ENCODE results near the gene SMTNL2.

The SMTNL2 gene

DNA sequence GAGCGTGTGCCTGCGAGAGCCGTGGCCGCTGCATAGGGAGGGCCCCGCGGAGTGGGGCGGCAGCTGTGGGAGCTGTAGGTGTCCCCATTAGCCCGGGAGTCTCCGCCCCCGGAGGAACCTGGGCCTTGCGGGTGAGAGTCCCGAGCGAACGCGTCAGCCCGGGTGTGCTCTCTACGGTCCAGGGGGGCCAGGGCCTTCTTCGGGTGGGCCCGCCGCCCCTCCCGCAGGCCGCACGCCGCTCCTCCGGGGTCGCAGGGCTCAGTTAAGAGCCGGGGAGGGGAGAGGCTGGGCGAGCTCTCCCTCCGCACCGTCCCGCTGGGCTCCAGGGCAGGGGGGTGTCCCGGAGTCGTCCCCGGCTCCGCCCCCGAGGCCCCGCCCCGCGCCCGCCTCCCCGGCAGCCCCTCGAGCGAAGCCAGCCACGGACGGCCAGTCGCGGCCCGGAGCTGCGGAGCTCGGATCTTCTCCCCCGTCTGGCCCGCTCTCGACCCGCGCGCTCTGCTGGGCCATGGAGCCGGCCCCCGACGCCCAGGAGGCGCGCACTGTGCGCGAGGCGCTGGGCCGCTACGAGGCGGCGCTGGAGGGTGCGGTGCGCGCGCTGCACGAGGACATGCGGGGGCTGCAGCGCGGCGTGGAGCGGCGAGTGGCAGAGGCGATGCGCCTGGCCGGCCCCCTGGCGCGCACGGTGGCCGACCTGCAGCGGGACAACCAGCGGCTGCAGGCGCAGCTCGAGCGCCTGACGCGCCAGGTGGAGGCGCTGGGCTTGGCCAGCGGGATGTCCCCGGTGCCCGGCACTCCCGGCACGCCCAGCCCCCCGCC, at the start of gene SMTNL2:
Gene SMTNL2, plus strand, starts transcription at position 429 of the 816 bp plus-strand sequence. Its CDS starts 77 bp downstream, at position 506.
- peak in 1 of 3 donors; percentile 10 for DNase-seq (ENCODE audit: low read depth in 3 of 3, low spot score in 1 of 3)

DNA sequence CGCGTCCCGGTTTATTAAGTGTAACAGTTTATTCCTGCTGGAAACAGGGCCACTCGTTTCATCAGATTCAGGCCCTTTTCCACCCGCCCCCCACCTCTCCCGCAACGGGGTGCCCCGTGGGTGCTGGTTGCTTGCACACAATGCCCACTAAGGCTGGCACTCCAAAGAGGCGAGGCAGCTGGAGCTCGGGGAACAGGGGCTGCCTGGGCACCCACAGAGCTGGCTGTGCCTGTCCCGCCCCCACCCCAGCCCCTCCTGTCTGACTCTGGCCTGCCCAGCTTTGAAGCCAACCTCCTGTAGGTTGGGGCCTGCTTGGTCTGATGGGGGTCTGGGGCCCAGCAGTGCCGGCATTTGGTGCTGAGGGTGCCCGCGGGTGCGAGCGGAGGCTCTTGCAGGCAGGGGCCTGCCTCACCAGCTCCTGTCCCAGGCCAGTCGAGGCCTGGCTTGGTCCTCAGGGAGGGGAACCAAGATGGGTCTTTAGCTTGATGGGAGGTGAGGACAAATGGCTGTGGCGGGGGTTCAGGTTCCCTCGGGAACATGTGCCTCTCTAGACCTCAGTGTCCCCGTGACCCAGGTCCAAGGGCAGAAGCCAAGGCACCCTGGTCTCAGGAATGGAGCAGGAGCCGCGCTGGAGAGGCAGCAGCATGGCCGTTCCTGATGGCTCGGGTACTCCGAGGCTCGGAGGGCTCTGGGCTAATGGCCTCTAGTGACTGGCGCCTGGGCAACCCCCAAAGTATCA, 49.2 kb upstream of the SMTNL2 start:
- DNase-seq (ENCODE audit: low read depth in 3 of 3, low spot score in 1 of 3): no peak

DNA sequence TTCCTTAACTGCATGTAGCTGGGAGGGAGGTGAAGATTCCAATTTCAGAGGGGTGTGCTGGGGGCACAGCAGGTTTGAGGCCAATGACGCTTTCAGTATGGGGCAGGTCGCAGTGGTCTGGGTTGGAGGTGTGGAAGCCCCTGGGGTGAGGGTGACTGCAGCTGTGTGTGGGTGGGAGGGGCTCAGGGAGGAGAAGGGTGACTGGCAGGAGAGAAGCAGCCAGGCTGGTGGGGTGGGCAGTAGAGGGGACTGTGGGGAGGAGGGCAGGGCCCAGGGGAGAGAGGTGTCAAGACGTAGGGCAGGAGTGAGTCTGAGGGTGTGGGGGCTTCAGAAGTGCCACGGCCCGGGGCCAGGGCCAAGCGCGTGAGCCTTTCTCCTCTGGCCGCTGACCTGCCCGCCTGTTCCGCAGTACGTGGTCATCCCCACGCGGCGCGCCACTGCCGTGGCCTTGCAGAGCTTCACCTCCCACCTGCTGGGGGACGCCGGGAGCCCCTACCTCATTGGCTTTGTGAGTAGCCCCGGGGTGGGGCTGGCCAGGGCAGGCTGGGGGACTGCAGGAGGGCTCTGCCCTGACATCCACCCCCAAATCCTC, 48.6 kb upstream of the SMTNL2 start:
- no peak for DNase-seq (ENCODE audit: low read depth in 3 of 3, low spot score in 1 of 3)

DNA sequence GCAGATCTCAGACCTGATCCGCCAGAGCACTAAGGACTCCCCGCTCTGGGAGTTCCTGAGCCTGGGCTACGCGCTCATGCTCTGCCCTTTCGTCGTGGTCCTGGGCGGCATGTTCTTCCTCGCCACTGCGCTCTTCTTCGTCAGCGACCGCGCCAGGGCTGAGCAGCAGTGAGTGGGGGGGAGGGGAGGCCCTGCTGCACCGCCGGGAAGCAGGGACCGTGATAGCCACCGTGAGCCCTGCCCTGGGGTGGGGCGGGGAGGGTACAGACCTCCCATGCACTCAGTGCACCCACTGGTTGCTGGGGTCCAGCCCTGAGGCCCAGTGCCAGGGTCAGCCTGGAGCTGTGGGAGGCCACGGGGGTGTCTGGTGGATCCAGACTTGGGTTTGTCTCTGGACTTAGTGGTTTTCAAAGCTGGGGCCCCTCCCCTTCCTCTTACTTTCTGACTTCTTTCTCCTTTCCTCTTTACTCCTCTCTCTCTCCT, 48.0 kb upstream of the SMTNL2 start:
- DNase-seq (ENCODE audit: low read depth in 3 of 3, low spot score in 1 of 3): no peak

DNA sequence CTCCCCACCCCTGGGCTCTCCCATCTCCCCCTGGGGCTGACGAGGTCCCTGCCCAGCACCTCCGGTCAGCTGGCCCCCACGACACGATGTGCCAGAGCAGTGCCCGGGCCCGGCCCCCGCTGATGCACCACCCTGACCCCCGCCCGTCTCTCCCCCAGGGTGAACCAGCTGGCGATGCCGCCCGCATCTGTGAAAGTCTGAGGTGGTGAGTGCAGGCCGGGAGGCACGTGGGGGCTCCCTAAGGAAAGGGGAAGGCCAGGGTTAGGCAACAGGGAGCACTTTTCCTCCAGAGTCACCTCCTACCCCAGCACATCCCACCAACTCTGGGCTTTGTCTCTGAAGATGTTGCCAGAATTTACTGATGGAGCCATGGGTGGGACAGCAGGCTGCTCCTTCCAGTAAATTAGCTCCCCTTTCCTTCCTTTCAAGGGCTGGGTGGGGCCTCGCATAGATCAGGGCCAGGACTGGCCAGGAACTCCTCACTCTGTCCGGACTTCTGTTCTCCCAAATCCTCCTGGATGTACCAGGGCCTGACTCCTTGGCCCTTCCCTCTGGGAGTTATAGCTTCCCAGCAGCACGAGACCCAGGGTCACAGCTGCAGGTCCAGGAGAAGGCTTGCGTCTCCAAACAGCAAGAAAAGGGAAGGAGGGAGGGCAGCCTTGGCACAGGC, 47.5 kb upstream of the SMTNL2 start:
- no peak for DNase-seq (ENCODE audit: low read depth in 3 of 3, low spot score in 1 of 3)

DNA sequence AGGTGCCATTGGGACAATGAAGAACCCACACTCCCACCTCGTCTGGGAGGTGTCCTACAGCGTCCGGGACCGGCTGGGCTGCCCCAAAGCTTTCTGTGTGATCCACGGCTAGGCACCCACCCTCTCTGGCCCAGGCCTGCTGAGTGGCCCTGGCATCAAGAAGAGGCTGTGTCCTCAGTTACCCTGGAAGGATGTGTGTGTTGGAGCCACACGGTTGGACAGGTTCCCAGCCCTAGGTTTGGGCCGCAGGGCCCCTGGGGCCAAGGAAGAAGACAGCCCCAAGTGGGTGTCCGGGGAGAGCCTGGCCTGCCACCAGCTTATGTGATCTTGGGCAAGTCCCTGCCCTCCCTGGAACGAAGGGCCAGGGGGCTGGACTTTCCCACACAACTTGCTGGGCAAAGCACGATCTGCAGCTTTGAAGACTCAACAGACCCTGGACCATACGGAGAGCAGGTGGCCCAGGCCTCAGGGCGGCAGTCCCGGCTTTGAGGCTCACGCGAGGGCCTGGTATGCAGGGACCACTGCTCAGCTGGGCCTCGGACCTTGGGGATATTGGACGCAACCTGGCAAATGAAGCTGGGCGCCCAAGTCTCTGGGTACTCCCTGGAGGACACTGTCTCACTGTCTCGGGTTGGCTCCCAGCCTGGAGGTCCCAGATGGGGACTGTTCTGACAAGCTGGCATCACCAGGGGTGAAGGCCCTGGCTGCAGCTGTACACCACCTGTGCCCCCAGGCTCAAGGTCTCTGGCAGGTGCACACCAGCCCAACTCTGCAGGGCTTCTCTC, 46.7 kb upstream of the SMTNL2 start:
- DNase-seq (ENCODE audit: low read depth in 3 of 3, low spot score in 1 of 3): no peak

DNA sequence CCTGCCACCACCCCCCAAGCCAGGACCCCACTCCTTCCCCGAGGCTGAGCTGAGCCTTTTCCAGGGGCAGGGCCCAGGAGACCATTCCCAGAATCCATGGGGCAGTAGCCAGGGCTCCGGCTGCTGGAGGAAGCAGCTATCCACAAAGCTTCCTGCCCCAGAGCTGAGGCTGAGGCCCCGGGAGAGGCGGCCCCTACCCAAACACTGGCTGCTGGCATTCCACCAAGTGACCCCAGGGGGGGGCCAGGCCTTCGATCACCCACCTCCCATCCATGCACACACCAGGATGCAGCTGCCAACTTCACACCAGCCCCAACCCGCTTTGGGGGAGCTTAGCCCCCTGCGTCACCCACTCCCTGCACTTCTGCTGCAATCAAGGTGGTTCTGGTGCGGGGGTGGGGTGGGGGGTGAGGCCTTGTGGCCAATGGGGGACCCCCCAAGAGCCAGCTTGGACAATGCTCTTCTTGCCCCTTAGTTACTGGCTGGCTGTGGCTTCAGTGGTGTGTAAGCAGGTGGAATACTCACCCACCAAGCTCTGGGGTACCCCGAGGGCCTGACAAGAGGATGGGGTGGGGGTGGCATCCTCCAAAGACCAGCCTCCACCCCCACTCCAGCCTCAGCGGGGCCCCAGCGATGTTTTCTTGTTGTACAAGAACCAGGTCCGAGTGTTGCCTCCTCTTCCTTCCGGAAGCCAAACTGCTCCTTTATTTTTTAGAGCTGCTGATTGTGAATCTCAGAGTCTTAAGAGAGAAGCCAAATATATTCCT, 45.9 kb upstream of the SMTNL2 start:
- DNase-seq (ENCODE audit: low read depth in 3 of 3, low spot score in 1 of 3): no peak

DNA sequence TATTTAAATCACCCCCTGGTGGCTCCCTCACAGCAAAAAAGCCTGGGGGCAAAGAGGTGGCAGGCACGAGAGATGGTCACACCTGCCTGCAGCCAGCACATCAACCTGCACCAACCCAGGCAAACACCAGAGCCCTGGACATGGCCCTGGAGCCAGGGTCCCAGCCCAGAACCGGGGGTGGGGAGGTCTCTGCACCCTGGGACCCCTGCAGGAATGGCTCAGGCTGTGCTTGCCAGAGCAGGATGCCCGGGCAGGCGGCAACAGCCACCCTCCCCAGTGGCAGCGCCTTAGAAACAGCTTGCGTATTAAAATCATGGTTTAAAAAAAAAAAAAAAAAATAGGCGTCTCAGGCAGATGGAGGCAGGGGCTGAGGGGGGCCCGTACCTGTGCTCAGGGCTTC, 45.3 kb upstream of the SMTNL2 start:
- no peak for DNase-seq (ENCODE audit: low read depth in 3 of 3, low spot score in 1 of 3)

DNA sequence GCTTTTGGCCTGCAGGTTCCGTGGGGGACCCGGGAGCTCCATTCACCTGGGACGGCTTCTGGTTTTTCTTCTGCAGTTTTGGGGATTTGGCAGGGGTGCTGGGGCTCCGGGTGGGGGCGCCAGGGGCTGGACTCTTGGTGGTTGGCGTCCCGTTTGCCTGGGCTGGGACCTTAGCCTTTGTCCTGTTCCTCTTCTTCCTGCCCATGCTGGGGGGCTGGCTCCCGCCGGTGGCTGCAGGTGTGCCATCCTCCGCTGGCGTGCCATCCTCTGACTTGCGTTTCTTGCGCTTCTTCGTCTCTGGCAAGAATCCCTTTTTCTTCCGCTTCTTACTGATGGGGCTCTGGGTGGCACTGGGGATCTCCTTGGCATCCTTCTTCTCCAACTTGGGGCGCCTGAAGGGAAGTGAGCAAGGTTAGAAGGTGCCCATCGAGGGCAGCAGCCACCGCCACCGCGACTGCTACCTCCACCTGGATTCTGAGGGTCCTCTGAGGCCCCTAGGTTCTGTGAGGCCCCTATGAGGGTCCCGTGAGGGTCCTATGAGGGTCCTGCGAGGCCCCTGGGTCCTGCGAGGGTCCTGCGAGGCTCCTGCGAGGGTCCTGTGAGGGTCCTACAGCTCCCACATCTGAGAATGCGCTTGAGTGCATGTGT, 44.6 kb upstream of the SMTNL2 start:
- DNase-seq (ENCODE audit: low read depth in 3 of 3, low spot score in 1 of 3): no peak

DNA sequence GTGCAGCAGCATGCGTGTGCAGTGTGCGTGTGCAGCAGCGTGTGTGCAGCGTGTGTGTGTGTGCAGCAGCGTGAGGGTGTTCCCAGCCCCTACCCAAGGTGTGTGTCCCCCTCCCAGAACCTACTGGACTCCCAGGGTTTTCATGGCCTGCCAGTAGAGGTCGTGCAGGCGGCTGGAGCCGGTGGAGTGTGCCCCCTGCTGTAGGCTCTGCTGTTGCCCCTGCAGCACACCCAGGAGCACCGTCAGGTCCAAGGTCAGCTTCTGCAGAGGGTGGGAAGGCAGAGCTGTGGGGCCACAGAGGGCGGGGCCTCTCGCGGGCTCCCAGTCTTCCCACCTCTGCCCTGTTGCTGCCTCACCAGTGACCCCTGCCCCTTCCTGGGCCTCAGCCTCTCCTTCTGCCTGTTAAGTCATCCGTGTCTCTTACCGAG, 44.1 kb upstream of the SMTNL2 start:
- no peak for DNase-seq (ENCODE audit: low read depth in 3 of 3, low spot score in 1 of 3)

DNA sequence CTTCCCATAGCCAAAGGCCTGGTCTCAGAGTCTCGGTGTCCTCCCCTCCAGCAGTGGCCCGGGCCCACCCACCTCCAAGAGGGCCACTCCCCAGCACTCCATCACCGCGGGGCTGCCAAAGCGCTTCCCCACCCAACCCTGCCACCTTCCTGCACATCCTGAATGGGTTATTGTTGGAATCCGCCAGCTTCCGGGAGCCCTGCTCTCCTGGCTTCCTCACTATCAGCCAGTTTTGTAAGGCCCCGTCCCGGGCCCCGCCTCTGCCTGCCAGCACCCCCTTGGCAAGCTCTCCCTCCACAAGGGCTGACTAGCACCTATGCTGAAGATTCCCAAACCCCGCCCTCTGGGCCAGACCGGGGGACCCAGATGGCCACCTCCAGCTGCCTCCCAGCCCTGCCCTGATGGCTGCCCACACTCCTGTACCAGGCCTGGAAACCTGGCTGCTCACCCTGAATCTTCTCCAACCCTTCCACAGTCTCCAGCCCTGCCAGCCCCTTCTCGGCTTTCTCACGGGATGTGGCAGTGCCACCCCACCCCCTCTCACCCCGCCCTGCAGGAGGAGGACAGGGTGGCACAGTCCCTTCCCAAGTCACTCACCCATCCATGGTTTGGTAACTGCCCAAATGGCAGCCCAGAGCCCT, 43.5 kb upstream of the SMTNL2 start:
- DNase-seq (ENCODE audit: low read depth in 3 of 3, low spot score in 1 of 3): no peak

DNA sequence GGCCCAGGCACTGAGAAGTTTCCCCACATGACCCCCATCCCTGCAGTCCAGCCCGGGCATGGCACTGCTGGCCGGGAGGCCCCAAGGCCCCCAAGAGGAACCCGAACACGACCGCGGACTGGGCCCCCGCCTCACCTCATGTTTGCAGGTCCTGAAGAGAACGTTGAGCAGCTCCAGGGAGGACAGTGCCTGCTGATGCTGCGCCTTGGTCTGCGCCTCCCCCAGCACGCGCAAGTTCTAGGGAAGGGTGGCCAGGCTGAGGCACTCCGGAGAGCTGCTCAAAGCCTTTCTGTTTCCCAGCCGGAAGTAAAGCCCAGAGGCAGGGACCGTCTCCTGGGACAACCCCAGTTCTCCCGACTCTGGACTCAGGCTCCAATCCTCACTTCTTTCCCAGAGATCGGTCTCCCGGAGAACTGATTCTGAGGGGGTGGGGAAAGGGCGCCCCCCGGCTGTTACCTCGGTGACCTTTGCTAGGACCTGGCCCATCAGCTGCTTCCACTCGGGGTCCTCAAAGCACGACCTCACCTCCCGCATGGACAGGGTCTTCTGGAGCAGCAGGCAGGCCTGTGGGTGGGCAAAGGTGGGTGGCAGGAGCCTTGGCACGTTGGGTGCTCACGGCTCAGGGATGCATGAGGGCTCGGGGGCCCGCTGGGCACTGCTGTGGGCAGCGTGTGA, 42.9 kb upstream of the SMTNL2 start:
- DNase-seq (ENCODE audit: low read depth in 3 of 3, low spot score in 1 of 3): no peak

DNA sequence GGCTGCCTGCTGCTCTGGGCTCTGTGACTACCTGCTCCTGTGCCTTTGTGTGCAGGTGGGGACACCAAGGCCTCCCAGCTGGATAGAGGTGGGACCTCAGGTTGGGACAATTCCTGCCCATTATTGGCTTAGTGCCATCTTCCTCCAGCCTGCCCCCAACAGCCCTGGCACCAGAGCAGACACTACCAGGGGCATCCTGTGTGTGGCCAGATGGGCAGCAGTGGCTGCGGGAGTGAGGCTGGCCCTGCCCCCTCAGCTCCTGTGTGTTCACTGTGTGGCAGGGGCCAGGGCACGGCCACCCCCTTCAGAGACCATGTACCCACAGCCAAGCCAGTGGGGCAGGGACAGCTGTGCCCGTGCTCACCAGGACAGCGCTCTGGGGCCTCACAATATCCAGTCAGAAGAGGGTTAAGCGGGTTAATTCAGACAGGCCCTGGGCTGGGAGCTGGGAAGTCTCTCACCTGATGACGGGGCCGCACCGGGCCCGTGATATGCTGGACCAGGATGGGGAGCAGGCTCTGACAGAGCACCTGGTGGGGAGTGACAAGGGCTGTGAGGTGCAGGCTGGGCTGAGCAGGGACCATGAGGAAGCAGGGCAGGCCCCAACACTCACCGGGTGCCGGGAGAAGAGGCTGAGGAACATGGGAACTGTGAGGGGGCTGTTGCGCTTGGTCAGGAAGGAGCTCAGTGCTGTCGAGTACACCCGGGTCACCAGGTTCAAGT, 42.2 kb upstream of the SMTNL2 start:
- no peak for DNase-seq (ENCODE audit: low read depth in 3 of 3, low spot score in 1 of 3)

DNA sequence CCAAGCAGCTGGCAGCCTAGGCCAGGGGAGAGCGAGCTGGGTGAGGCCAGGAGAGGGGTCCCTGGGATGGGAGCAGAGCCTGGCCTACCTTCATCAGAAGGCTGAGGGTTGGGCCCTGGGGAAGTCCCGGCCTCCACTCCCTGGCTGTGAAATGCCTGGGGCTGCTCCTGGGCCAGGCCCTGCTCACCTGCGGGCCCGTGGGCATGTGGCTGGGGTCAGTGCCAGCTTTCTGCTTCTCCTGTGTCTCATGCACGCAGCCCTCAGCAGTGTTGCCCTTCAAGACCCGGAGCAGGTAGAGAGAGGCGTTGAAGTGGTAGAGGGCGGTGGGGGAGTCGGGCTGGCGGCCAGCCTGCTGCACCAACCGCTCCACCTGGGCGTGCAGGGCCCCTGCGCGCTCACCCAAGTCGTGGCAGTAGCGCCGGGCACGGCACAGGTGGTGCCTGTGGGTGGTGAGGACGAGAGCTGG, 41.6 kb upstream of the SMTNL2 start:
- no peak for DNase-seq (ENCODE audit: low read depth in 3 of 3, low spot score in 1 of 3)

DNA sequence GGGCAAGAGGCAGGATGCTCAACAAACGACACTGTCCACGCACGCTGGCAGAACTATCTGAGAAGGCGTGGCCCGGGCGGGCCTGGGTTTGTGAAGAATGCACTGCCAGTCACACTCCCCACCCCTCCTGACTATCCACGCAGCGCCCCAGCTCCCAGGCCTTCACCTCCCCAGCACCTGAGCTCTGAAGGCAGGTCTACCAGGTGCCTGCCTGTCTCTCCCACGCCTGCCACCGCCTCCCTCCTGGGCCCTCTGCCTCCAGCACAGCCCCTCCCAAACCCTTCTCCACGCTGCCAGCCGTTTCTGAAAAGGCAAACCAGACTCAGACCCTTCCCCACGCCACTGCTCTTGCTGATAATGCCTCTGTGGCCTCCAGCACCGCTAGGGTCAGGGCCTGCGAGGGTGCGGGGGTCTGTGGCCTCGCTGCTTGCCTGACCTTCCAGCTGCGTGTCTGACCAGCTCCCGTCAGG, 40.7 kb upstream of the SMTNL2 start:
- no peak for DNase-seq (ENCODE audit: low read depth in 3 of 3, low spot score in 1 of 3)

DNA sequence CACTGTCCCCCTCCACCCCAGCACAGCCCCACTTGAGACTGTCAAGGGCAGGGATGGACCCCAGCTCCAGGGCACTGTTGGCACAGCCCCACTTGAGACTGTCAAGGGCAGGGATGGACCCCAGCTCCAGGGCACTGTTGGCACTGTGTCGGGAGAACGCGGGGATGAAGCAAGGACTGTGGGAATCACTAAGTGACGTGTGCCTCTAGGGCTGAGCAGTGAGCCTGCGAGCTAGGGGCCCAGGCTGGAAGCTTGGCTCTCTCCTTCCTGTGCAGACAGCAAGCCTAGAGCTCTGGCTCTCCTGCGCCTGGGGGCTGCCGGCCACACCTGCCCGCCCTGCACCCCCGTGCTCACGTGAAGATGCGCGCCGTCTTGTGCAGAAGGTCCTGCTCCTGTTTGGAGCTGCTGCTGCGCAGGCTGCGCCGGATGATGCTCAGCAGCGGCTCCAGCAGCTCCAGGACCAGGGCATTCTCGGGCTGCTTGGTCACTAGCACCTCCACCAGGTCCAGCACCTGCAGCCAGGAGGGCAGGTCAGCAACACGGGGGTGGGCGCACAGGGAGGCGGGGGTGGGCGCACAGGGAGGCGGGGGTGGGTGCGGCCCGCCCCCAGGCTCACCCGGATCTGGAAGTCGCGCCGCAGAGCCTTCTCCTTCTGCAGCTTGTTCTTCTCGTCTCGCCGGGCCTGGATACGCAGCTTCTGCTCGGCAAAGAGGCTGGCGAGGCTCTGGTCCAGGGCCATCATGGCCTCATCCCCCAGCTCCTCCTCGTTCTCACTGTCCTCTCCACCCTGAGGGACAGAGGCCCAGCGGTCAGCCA, 40.0 kb upstream of the SMTNL2 start:
- DNase-seq (ENCODE audit: low read depth in 3 of 3, low spot score in 1 of 3): no peak

DNA sequence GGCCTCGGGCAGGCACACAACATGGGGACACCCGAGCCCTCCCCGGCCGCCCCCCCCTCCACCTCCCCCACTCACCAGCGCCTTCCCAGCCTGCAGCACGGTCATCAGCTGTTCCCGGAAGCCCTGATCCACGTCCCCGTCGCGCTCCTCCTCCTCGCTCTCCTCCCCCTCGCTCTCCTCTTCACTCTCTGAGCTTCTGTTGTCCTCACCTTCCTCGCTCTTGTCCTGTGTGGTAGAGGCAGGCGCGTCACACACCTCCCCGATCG, 39.4 kb upstream of the SMTNL2 start:
- DNase-seq (ENCODE audit: low read depth in 3 of 3, low spot score in 1 of 3): no peak

Measured in stimulated activated CD4-positive, alpha-beta T cell treated with anti-CD3 and anti-CD28 coated beads, TNF-alpha, amount 100 ng/mL, for 1 hour (primary cell).